ENCODE measurements around the gene U2SURP.
"Not testable (repeated sequence)": the region's sequence is repeated elsewhere in the genome, so short reads cannot be mapped to it uniquely, and the experiment has no call there.

DNA sequence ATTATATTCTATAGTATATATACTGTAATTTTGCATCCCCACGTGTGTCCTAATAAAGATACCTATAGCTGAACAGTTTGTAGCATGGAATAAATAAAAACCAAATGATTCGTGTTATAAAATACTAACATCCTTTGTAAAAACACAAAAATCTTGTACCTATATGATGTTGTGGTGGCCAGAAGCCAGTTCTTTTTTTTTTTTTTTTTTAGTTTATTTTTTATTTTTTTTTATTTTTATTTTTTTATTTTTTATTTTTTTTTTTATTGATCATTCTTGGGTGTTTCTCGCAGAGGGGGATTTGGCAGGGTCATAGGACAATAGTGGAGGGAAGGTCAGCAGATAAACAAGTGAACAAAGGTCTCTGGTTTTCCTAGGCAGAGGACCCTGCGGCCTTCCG lies 44.7 kb downstream of the U2SURP start:
- TF ChIP-seq, protein P1, sequence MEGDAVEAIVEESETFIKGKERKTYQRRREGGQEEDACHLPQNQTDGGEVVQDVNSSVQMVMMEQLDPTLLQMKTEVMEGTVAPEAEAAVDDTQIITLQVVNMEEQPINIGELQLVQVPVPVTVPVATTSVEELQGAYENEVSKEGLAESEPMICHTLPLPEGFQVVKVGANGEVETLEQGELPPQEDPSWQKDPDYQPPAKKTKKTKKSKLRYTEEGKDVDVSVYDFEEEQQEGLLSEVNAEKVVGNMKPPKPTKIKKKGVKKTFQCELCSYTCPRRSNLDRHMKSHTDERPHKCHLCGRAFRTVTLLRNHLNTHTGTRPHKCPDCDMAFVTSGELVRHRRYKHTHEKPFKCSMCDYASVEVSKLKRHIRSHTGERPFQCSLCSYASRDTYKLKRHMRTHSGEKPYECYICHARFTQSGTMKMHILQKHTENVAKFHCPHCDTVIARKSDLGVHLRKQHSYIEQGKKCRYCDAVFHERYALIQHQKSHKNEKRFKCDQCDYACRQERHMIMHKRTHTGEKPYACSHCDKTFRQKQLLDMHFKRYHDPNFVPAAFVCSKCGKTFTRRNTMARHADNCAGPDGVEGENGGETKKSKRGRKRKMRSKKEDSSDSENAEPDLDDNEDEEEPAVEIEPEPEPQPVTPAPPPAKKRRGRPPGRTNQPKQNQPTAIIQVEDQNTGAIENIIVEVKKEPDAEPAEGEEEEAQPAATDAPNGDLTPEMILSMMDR (IDR thresholded peaks at IDR 0.05; ENCODE audit: low read depth, low read length, missing input control): not testable (repeated sequence)
- TF ChIP-seq, protein P2, sequence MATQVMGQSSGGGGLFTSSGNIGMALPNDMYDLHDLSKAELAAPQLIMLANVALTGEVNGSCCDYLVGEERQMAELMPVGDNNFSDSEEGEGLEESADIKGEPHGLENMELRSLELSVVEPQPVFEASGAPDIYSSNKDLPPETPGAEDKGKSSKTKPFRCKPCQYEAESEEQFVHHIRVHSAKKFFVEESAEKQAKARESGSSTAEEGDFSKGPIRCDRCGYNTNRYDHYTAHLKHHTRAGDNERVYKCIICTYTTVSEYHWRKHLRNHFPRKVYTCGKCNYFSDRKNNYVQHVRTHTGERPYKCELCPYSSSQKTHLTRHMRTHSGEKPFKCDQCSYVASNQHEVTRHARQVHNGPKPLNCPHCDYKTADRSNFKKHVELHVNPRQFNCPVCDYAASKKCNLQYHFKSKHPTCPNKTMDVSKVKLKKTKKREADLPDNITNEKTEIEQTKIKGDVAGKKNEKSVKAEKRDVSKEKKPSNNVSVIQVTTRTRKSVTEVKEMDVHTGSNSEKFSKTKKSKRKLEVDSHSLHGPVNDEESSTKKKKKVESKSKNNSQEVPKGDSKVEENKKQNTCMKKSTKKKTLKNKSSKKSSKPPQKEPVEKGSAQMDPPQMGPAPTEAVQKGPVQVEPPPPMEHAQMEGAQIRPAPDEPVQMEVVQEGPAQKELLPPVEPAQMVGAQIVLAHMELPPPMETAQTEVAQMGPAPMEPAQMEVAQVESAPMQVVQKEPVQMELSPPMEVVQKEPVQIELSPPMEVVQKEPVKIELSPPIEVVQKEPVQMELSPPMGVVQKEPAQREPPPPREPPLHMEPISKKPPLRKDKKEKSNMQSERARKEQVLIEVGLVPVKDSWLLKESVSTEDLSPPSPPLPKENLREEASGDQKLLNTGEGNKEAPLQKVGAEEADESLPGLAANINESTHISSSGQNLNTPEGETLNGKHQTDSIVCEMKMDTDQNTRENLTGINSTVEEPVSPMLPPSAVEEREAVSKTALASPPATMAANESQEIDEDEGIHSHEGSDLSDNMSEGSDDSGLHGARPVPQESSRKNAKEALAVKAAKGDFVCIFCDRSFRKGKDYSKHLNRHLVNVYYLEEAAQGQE (IDR thresholded peaks at IDR 0.05): not testable (repeated sequence)
- TF ChIP-seq HNF4G (IDR thresholded peaks at IDR 0.05); FOXA1 (IDR thresholded peaks at IDR 0.05); GABPA (IDR thresholded peaks at IDR 0.05 in 1 of 2, conservative IDR thresholded peaks at IDR 0.05 in 1 of 2); TAF1 (conservative IDR thresholded peaks at IDR 0.05); EGR1 (IDR thresholded peaks at IDR 0.05; ENCODE audit: low read depth in 2 of 2); NR2F2 (IDR thresholded peaks at IDR 0.05); SP1 (IDR thresholded peaks at IDR 0.05); RXRA (IDR thresholded peaks at IDR 0.05); YY1 (IDR thresholded peaks at IDR 0.05); RAD21 (IDR thresholded peaks at IDR 0.05): not testable (repeated sequence)
- TF ChIP-seq, protein P3, sequence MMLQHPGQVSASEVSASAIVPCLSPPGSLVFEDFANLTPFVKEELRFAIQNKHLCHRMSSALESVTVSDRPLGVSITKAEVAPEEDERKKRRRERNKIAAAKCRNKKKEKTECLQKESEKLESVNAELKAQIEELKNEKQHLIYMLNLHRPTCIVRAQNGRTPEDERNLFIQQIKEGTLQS (IDR thresholded peaks at IDR 0.05): not testable (repeated sequence)

All from liver (tissue), 3 donors.